ENCODE results near the gene ZNF329.

- TF ChIP-seq, protein P1, sequence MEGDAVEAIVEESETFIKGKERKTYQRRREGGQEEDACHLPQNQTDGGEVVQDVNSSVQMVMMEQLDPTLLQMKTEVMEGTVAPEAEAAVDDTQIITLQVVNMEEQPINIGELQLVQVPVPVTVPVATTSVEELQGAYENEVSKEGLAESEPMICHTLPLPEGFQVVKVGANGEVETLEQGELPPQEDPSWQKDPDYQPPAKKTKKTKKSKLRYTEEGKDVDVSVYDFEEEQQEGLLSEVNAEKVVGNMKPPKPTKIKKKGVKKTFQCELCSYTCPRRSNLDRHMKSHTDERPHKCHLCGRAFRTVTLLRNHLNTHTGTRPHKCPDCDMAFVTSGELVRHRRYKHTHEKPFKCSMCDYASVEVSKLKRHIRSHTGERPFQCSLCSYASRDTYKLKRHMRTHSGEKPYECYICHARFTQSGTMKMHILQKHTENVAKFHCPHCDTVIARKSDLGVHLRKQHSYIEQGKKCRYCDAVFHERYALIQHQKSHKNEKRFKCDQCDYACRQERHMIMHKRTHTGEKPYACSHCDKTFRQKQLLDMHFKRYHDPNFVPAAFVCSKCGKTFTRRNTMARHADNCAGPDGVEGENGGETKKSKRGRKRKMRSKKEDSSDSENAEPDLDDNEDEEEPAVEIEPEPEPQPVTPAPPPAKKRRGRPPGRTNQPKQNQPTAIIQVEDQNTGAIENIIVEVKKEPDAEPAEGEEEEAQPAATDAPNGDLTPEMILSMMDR (IDR thresholded peaks at IDR 0.05), result no peak
- no peak for TF ChIP-seq POLR2A (IDR thresholded peaks at IDR 0.05)
Measured at GRCh38 chr19:58085348-58085875, 65.2 kb downstream of the ZNF329 start.
